ENCODE measurements around the gene TMEM109.
A peak's percentile ranks its signal among the peaks of the same experiment; 100 is the strongest.

The TMEM109 gene

DNA sequence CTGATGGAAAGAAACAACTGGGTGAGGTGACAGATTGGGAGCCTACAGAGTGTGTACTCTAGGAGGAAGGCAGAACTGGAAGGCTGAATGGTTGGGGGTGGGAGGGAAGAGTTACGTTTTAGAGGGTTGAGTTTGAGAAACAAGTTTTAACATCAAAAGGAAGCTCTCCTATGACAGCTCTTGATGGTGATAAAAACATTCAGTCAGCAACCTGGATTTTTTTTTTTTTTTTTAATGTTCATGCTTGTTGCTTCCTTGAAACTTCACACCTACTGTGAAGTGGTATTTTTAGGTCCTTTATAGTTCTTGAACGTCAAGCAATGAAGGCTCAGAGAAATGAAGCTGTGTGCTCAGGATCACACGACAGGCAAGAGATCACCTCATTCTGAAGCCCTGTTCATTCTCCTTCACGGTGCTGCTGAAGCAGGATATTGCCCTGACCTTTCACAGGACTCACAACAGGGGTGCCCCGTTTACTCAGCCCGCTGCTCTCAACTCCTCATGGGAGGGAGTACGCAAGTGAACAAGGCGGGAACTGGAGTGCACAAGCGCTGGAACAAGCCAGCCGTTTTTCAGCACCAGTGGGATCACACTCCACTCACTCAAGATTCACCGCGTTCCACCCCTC is 1.6 kb upstream of the TMEM109 start:
- no peak for DNase-seq

DNA sequence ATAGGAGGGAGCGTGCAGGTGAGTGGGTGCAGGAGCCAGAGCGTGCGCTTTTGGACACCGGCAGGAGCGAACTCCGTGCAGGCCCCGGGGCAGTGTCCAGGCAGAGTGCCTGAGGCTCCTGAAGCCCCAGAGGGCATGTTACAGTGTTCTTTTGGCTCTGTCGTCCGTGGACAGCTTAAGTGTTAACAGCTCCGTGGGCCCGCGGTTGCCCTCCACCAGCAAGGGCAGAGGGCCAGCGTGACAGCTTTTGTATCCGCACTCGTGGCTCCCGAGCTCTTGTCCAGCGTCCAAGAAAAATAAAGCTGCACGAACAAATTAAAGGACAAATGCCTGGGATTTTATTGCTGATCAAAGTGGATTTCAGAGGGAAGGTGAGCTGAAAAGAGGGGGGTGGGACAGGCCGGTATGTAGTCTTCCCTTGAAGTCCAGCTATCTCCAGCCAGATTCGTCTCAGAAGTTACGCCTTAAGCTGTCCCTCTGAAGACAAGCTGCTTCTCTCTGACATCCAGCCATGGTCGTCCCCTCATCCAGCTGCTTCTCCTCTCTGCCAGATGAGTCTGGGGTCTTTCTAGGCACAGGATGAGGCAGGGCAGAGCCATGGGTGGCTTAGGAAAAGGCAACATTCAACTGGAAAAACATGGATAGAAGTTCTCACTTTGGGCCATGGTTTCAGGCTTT is 968 bp upstream of the TMEM109 start:
- no peak for DNase-seq

DNA sequence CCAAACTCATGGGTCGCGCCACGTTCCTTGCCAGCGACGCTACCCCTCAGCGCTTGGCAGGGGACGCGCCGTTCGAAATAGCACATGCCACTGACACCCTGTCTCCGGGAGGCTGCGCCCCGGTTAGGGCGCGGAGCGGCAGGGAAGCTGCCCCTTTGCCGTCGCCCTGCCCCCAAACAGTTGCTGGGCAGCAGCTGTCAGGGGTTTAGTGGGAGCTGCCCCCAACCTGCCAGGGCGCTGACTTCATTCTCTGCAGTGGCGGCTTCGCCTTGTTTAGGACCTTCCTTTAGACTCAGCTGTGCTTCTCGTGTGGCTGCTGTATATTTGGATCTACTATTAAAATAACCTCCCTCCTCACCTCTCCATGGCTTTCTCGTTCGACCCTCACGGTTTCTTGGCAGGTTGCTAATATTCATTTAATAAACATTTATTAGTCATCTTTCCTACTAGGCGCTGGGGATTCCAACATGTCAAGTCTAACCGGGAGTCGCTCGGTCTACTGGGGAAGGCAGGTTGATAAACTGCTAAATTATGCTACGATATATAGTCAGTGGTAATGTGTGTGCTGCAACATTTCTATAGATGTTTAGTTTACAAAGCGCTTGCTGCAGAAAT is 782 bp downstream of the TMEM109 start:
- DNase-seq: no peak

DNA sequence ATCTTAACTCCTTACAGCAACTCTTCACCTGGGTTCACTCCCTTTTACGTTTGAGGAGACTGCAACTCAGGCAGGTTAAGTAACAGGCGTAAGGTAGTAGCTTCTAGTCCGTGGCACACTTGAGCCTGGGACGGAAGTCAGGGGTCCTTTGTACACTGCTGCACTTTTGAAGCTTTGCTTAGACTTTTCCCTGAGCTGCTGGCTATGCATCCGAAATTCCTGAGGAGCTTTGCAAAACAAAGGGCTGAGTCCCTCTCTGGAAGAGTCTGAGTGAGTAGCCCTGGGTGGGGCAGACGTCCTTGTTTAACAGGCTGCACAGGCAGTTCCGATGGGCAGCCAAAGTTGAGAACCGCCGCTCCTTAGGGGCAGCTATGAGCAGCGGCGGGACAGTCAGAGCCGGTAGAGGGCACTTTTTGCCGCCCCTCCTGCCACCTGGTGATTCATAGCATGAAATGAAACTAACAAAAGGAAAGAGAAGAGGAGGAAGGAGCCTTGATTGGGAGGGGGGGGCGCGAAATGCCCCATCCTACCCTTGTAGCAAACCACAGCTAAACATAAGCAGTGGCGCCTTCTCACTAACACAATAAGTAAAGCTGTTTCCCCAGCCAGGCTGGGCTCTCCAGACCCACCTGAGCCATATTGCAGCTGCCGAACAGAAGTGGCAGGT is 1.4 kb downstream of the TMEM109 start:
- DNase-seq: peak; percentile 76

DNA sequence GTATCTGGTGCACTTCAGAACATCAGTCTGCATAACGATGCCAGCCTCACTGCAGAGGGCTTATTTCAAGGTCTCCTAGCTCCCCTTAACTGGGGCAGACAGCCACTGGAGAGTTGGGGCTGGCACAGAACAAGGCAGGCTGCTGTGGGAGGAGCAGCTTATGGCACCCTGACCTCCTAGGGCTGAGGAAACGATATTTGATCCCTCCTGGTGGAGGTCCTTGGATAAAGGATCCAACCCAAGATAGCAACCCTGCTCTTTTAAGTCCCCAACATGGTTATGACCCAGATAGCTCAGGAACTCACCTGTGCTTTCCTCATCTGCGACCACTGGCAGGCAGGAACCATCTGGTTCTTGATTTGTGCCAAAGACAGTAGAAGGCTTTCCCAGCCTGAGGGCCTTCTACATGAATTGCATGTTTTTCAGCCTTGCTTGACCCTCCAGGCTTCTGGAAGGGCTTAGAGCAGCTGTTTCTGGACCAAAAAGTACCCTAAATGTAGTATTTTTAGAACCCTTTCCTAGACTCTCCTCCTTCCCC is 2.8 kb downstream of the TMEM109 start:
- no peak for DNase-seq

DNA sequence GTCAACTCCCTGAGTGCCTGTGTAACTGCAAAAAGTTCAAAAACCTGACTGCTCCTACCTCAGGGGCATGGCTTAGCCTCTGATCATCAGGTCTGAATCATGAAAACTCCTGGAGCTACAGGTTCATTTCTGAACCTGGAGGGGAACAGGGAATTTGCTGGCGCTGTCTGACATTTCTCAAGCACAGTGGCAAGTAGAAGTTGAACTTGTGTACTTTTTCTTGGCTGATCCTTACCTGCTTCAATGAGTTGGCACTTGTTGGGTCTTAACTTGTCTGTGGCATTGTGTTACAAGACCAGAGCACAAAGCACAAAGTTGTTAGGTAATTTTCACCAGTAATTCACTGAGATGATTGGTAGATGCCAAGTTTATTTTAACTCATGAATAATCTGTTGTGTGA is 3.3 kb downstream of the TMEM109 start:
- DNase-seq: no peak

DNA sequence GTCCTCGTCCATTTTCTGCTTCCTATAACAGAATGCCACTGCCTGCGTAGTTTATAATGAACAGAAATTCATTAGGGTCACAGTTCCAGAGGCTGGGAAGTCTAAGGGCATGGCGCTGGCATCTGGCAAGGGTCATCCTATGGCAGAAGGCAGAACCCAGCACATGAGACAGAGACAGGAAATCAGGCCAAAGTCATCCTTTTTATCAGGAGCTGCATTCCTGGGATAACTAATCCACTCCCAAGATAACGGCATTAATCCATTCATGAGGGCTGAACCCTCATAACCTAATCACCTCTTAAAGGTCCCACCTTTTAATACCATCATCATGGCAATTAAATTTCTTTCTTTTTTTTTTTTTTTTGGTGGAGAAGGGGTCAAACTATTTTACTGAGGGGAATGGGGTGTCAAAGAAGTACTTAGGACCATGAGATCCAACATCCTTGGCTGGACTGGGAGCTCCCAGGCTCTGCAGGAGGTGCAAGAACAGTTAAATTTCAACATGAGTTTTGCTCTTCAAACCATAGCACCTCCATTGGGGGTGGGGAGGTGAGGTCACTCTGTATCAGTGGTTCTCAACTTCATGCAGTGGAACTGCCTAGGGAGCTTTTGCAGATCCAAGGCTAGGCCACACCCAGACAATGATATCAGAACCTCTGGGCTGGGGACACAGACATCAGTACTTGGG is 4.4 kb downstream of the TMEM109 start:
- DNase-seq: no peak

DNA sequence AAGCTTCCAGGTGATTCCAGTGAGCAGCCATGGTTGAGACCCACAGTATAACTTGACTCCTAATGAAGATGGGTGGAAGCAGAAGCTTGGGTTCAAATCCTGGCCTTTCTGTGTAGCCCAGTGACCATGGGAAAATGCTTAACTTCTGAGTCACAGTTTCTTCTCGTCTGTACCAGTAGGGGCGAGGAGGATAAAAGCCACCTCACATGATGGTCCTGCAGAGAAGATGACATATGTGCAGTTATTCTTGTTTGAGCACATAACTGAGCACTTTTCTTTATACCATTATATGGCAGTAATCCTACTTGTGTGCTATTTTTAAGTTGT is 4.9 kb downstream of the TMEM109 start:
- DNase-seq: no peak

DNA sequence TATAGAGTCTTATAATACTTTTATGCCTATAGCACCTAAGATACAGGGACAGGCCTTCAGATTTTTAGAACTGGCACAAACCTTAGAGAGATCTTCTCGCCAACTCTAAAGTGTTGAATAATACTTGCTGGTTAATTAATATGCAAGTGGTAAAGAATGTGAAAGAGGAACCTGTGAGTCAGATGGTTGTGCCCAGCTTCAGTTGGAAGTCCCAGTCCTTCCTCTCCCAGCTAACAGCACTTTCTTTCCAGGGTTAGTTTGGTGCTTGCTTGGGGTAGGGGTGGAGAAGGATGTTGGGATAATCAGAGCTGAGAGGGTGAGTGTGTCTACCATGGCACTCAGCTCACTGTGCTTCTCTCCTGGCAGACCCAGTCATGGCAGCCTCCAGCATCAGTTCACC is 5.4 kb downstream of the TMEM109 start:
- no peak for DNase-seq

DNA sequence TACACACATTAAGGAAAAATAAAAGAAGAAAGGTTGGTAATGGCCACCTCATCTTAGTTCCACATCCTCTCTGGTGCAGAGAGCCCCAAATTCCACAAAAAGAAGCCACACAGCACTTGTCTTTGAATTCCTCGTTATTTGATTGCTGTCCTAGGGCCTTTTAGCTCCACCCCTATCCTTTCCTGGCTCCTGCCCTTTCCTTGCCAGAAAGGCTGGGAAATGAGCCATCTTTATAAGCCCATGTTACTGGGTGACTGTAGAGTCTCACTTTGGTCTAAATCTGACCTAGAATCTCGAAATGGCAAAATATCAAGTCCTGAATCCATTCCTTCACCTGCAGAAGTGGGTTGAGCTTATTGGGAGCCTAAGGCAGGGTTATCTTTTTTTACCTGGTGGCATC is 6.0 kb downstream of the TMEM109 start:
- no peak for DNase-seq

DNA sequence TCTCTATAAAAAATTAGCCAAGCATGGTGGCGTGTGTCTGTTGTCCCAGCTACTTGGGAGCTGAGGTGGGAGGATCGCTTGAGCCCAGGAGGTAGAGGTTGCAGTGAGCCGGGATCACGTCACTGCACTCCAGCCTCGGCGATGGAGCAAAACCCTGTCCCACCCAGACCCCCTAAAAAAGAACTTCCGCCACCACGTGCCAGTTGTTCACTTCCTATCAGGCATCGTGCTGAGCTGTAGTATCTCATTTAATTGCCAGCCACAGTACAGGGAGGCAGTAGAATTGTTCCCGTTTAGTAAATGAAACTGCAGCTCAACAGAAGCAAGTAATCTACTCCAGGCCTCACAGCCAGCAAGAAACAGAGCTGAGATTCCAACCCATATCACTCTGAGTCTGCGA is 7.3 kb downstream of the TMEM109 start:
- no peak for DNase-seq

DNA sequence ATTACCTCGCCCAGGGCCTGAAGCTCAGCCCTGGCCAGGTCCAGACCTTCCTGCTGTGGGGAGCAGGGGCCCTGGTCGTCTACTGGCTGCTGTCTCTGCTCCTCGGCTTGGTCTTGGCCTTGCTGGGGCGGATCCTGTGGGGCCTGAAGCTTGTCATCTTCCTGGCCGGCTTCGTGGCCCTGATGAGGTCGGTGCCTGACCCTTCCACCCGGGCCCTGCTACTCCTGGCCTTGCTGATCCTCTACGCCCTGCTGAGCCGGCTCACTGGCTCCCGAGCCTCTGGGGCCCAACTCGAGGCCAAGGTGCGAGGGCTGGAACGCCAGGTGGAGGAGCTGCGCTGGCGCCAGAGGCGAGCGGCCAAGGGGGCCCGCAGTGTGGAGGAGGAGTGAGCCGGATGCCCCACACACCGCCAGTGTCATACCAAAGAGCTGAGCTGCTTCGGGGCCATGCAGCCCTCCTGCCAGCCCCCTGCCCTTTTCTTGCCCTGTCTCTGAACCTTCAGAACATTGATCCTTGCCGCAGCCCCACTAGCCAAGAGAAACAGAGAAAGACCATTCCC is 7.9 kb downstream of the TMEM109 start:
- no peak for DNase-seq

DNA sequence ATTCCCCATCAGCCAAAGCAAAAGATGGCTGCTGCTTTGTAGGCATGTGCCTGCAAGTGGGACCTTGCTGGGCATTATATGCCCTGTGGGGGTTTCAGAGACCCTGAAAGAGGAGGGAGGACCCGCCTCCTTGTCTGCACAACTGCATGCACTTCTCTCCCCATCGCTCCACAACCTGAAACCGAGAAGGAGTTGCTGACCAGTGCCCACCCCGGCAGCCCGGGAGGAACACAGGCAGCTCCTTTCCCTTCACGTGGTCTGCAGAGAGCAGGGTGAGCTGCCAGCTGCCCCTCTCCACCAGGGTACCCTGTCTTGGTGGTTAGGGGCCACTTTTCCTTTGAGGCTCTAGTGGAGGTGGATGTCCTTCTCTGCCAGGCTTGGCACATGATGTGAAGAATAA is 8.9 kb downstream of the TMEM109 start:
- DNase-seq: no peak

DNA sequence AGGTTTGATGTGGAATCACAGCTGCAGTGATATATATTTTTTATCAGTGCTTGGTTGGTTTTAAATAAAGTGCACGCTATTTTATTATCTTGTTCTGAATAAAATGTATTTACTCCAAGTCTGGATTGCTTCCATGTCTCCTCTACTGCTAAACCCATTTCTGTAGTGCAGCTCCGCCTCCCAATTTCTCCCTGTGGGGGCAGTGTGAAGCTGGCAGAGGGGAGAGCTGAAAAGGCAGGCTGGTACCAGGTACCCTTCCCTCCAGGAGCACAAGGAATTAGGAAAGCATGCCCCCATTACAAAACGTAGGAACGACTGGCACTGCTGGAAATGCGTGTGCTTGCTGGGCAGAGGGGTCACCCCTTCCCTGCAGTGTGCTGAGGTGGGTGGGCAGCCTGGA is 9.4 kb downstream of the TMEM109 start:
- DNase-seq: no peak

DNA sequence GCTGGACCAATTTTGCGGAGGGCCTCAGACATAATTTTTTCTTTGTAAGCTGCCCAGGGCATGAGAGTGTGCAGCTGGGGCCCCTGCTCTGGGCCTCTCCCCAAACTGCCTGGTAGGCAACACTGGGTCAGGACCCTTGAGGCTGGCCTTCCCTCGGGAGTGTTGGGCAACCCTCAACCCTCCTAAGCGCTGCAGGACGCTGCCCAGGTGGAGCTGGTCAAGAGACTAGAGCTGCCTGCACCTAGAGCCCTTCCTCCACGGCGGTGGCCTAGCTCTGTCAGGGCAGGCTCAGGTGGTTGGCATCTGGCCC is 9.8 kb downstream of the TMEM109 start:
- DNase-seq: no peak

DNA sequence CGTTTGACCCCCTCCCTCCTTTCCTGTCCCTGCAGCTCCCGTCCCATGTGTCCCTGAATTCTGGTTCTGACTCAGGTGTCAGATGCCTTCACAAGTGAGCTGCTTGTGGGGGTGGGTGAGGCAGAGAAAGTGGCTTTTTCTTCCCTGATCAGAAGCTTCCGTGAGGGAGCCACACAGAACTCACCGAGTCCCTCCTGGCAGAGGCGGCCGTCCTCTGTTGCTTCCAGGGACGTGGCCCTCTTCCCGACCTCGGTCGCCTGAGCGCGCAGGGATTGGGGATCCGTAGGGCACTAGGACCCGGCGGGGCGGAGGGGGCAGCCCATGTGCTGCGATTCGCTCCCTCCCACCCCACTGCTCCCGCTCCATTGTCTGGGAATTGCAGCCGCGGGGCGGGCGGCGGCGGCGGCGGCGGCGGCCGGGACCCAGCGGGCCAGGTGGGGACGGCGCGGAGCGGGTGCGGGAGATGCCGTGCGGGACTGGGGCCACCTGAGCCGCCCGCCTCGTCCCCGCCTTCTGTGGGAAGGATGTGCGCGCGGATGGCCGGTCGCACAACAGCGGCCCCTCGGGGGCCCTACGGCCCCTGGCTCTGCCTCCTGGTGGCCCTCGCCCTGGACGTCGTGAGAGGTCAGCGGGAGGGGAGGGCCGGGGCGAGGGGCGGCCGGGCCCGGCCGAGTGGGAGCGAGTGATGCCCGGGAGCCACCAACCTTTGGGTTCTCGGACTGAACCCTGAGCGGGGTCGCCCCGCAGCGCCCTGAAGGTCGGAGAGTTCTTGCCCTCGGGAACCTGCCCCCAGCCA is 10.3 kb downstream of the TMEM109 start, which contains the start of gene TMEM132A:
TMEM132A (plus strand) TSS at position 351 of the 796 bp plus-strand sequence; CDS start at position 525, 174 bp downstream.
- no peak for DNase-seq

DNA sequence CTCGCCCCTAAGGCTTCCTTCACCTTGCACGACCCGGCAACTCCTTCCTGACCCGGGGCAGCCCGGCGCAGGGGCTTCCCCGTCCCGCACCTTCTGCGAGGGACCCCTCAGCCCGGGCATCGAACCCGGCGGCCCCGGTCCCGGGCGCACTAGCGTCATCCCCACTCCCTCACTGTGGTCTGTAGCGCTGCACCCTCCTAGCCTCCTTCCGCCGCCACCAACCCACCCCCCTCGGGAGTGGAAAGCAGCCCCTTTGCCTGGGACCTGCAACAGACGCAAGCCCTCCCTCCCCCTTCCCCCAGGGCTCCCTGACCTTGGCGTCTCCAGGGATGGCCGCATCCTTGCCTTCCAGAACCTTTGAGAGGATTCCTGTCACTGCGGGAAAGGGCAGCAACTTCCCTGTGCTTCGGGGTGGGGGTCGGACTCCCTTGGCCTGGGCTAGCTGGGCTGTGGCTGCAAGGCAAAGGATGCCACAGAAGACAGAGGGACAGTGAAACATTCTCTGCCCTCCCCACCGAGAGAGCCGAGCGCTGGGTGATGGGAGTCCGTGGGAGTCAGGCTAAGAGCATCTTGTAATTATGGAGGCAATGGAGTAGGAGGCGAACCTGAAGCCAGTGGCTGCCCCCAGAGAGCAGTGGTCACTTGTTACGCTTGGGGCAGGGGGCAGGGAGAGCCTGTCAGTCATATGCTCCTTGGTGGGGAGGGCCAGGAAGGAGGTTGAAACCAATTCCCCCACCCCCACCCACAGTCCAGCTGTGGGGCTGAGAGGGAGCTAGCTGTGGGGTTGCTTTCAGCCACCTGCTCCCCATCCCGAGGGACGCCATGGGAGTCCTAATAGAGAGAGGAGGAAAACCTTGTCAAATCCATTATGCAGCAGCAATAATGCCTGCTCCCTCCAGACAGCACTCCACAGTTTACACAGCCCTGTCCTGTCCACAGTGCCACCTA is 11.2 kb downstream of the TMEM109 start:
- DNase-seq: no peak

DNA sequence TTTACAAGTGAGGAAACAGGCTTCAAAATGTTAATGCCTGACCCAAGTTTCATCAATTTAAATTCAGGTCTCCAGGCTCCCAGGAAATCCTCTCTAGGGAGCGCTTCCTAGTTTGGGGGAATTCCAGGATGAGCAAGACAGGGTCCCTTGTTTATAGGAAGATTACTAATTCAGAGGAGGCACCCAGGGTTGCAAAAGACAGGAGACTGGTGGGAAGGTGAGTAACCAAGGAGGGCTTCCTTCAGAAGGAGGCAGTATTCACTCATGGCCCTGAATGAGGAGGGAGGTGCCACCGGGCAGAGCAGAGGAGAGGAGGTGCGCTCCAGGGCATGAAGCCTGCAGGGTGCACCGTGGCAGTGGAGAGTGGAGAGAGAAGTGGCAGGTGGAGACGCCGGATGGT is 11.9 kb downstream of the TMEM109 start:
- DNase-seq: no peak

DNA sequence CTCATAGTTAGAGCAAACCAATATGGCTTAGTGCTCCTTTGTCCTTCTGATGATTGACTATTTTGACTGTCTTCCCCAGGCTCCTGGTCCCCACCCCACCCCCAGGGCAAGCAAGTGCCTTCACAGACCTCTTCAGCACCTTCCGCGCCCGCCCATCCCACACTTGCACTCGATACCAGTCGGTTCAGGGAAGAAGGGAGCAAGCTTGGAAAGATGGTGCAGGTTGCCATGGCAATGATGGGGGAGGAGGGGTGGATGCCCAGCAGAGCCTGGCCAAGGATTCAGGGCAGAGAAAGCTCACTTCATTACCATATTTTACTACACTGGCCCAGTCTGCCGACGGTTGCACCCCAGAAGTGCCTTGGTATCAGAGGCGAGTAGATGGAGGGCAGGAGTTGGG is 12.5 kb downstream of the TMEM109 start:
- no peak for DNase-seq

DNA sequence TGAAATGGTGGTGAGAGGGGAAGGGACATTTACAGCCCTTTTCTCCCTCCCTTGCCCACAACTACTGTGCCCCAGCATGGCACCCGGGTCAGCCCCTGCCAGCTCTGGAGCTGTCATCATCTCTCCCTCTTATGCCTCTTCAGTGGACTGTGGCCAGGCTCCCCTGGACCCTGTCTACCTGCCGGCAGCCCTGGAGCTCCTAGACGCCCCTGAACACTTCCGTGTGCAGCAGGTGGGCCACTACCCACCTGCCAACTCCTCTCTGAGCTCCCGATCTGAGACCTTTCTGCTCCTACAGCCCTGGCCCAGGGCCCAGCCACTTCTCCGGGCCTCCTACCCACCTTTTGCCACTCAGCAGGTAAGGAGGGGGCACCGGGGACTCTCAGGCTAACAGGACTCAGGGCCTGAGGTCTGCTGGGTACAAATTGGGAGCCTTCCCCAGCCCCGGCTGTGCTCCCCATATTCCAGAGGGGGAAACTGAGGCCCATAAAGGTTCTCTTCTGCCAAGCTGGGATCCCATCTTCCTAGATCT is 13.2 kb downstream of the TMEM109 start:
- no peak for DNase-seq

DNA sequence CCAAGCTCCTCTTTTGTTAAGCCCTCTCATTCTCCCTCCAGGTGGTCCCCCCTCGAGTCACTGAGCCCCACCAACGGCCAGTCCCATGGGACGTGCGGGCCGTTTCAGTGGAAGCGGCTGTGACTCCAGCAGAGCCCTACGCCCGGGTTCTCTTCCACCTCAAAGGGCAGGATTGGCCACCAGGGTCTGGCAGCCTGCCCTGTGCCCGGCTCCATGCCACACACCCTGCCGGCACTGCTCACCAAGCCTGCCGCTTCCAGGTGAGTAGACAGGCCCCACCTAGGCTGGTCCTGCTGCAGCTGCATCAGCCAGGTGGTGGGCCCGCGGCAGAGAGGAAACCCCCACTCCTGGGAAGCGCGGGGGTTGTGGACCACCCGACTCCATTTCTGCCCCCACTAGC is 13.6 kb downstream of the TMEM109 start:
- DNase-seq: no peak
